Measurements from ENCODE around the gene PTPRJ. TPM values are rescaled to one million over a fixed set of nuclear protein-coding genes. Genes with fewer than 3 reads are reported as not detected.

PTPRJ gene
- polyA plus RNA-seq, 1 donor from 2014 or later = 8.6 TPM

DNA sequence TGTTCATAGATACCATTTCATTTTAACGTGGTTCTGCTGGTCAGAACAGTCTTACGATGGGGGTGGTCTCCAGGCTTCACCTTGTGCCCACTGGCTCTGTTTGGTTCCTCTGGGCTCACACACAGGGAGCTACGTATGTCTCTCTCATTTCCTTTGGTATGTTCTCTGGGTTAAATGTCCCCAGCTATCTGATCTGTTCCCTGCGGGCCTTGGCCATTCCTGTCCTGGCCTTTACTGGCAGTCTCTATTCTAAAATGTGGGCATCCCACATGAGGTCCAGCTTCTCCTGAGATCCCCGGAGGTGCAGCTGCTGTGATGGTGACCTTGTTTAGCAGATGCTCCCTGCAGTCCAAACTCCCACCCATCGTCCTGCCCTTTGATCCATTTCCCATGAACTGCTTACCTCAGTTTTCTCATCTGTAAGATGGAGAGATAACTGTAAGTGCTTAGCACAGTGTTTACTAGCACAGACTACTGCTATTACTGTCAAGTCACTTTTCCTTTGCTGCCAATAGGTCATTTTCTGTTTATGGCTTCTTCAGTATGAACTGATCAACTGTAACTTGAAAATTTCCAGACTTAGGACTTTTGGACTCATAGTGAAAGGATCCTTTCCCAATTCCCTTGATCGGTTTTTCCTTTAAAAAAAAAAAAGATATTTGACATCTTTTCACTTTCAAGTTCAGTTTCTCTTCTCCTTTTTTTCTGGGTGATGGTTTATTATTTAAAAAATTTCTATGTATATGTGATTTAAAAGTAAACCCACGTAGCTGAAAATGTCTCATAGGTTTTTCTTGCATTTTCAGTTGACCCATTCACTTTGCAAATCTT, 92.9 kb downstream of the PTPRJ start:
- Histone ChIP-seq H3F3A (ENCODE audit: insufficient read depth, low read length, poor library complexity, severe bottlenecking) (no peaks in the 10 kb centered on the region), H4K20me1 (ENCODE audit: insufficient read depth) (no peaks in the 10 kb centered on the region), H3K27me3 (ENCODE audit: insufficient read depth, low read depth, low read length) (no peaks in the 10 kb centered on the region), H3K4me2 (ENCODE audit: low read length) (no peak overlapping the region), H3K27ac (ENCODE audit: low read length) (no peak overlapping the region), H3K9me2 (ENCODE audit: insufficient read depth, low read length) (no peaks in the 10 kb centered on the region), H3K9ac (ENCODE audit: low read length) (no peak overlapping the region), H3K9me3 (ENCODE audit: low read length) (no peaks in the 10 kb centered on the region), H3K79me2 (replicated peaks; ENCODE audit: insufficient read depth, low read length) (no peaks in the 10 kb centered on the region), H3K36me3 (ENCODE audit: insufficient read depth, low read length) (no peaks in the 10 kb centered on the region), H3K4me3 (ENCODE audit: low read length) (no peak overlapping the region), H2AFZ (ENCODE audit: low read depth, low read length) (no peak overlapping the region)
- TF ChIP-seq POLR2AphosphoS5 (IDR thresholded peaks at IDR 0.05) = no peak
- TF ChIP-seq EP300 (conservative IDR thresholded peaks at IDR 0.05; ENCODE audit: poor library complexity, severe bottlenecking) = no peak
- TF ChIP-seq, protein P1, sequence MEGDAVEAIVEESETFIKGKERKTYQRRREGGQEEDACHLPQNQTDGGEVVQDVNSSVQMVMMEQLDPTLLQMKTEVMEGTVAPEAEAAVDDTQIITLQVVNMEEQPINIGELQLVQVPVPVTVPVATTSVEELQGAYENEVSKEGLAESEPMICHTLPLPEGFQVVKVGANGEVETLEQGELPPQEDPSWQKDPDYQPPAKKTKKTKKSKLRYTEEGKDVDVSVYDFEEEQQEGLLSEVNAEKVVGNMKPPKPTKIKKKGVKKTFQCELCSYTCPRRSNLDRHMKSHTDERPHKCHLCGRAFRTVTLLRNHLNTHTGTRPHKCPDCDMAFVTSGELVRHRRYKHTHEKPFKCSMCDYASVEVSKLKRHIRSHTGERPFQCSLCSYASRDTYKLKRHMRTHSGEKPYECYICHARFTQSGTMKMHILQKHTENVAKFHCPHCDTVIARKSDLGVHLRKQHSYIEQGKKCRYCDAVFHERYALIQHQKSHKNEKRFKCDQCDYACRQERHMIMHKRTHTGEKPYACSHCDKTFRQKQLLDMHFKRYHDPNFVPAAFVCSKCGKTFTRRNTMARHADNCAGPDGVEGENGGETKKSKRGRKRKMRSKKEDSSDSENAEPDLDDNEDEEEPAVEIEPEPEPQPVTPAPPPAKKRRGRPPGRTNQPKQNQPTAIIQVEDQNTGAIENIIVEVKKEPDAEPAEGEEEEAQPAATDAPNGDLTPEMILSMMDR (IDR thresholded peaks at IDR 0.05; ENCODE audit: poor library complexity, severe bottlenecking) = no peak
- no peak for TF ChIP-seq EZH2 (IDR thresholded peaks at IDR 0.05; ENCODE audit: borderline replicate concordance, insufficient read depth, low read length, poor library complexity, severe bottlenecking)
- TF ChIP-seq, protein P2, sequence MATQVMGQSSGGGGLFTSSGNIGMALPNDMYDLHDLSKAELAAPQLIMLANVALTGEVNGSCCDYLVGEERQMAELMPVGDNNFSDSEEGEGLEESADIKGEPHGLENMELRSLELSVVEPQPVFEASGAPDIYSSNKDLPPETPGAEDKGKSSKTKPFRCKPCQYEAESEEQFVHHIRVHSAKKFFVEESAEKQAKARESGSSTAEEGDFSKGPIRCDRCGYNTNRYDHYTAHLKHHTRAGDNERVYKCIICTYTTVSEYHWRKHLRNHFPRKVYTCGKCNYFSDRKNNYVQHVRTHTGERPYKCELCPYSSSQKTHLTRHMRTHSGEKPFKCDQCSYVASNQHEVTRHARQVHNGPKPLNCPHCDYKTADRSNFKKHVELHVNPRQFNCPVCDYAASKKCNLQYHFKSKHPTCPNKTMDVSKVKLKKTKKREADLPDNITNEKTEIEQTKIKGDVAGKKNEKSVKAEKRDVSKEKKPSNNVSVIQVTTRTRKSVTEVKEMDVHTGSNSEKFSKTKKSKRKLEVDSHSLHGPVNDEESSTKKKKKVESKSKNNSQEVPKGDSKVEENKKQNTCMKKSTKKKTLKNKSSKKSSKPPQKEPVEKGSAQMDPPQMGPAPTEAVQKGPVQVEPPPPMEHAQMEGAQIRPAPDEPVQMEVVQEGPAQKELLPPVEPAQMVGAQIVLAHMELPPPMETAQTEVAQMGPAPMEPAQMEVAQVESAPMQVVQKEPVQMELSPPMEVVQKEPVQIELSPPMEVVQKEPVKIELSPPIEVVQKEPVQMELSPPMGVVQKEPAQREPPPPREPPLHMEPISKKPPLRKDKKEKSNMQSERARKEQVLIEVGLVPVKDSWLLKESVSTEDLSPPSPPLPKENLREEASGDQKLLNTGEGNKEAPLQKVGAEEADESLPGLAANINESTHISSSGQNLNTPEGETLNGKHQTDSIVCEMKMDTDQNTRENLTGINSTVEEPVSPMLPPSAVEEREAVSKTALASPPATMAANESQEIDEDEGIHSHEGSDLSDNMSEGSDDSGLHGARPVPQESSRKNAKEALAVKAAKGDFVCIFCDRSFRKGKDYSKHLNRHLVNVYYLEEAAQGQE (IDR thresholded peaks at IDR 0.05; ENCODE audit: borderline replicate concordance) = no peak
- no peak for TF ChIP-seq TAF1 (IDR thresholded peaks at IDR 0.05; ENCODE audit: low read depth)
- no peak for TF ChIP-seq RAD21 (conservative IDR thresholded peaks at IDR 0.05)
- no peak for TF ChIP-seq MXI1 (conservative IDR thresholded peaks at IDR 0.05; ENCODE audit: poor library complexity, severe bottlenecking)
- TF ChIP-seq SMC3 (conservative IDR thresholded peaks at IDR 0.05; ENCODE audit: poor library complexity) = no peak

- Histone ChIP-seq H3K4me3 (ENCODE audit: low read length) (no peak overlapping the region), H3K9ac (ENCODE audit: low read length) (no peak overlapping the region), H2AFZ (ENCODE audit: low read depth, low read length) (no peak overlapping the region), H3K27me3 (ENCODE audit: insufficient read depth, low read depth, low read length) (no peaks in the 10 kb centered on the region), H3K9me3 (ENCODE audit: low read length) (no peaks in the 10 kb centered on the region), H3K4me2 (ENCODE audit: low read length) (no peak overlapping the region), H3K36me3 (ENCODE audit: insufficient read depth, low read length) (no peaks in the 10 kb centered on the region), H3F3A (ENCODE audit: insufficient read depth, low read length, poor library complexity, severe bottlenecking) (no peaks in the 10 kb centered on the region), H3K27ac (ENCODE audit: low read length) (no peak overlapping the region), H3K79me2 (replicated peaks; ENCODE audit: insufficient read depth, low read length) (no peaks in the 10 kb centered on the region), H4K20me1 (ENCODE audit: insufficient read depth) (no peaks in the 10 kb centered on the region), H3K9me2 (ENCODE audit: insufficient read depth, low read length) (no peaks in the 10 kb centered on the region)
- TF ChIP-seq, protein P2 (IDR thresholded peaks at IDR 0.05; ENCODE audit: borderline replicate concordance) = no peak
- TF ChIP-seq POLR2AphosphoS5 (IDR thresholded peaks at IDR 0.05) (no peak), EP300 (conservative IDR thresholded peaks at IDR 0.05; ENCODE audit: poor library complexity, severe bottlenecking) (no peak), MXI1 (conservative IDR thresholded peaks at IDR 0.05; ENCODE audit: poor library complexity, severe bottlenecking) (no peak), EZH2 (IDR thresholded peaks at IDR 0.05; ENCODE audit: borderline replicate concordance, insufficient read depth, low read length, poor library complexity, severe bottlenecking) (no peak), SMC3 (conservative IDR thresholded peaks at IDR 0.05; ENCODE audit: poor library complexity) (no peak), TAF1 (IDR thresholded peaks at IDR 0.05; ENCODE audit: low read depth) (no peak), RAD21 (conservative IDR thresholded peaks at IDR 0.05) (no peak)
- TF ChIP-seq, protein P1 (IDR thresholded peaks at IDR 0.05; ENCODE audit: poor library complexity, severe bottlenecking) = no peak
Measured at GRCh38 chr11:48074425-48075181, 94.2 kb downstream of the PTPRJ start.
